Liver (tissue), 3 donors: ENCODE data around the gene DOCK9.

ENCODE experiments used
- ATF3 ChIP-seq: IDR thresholded peaks from 2 replicates; pipeline ENCODE4 v1.6.1; 2016; ENCODE audit warnings: antibody characterized with exemption
- CTCF ChIP-seq: fragments of 150-350 bp; IDR thresholded peaks from 2 replicates; pipeline ENCODE4 v1.5.1; 2017; ENCODE audit warnings: improper control_type of control experiment, low read depth, low read length; ENCODE audit not compliant: missing input control
- HNF4G ChIP-seq: IDR thresholded peaks from 2 replicates; pipeline ENCODE4 v1.6.1; 2016; ENCODE audit warnings: antibody characterized with exemption
- NR2F2 ChIP-seq: IDR thresholded peaks from 2 replicates; pipeline ENCODE4 v1.6.1; 2016; ENCODE audit warnings: antibody characterized with exemption
- donor health status: healthy.
- donor health status: healthy.

GRCh38 chr13:98785405-98785804 is 192.5 kb downstream of the DOCK9 start:
- TF ChIP-seq ATF3: no peak
- no peak for TF ChIP-seq NR2F2
- TF ChIP-seq CTCF: no peak
- no peak for TF ChIP-seq HNF4G
